ENCODE results near the gene C1RL. TPM values are rescaled to one million over a fixed set of nuclear protein-coding genes. Genes with fewer than 3 reads are reported as not detected.

C1RL gene
- total and polyA plus RNA-seq, 4 donors = 67.5 to 188 (median 124) TPM

DNA sequence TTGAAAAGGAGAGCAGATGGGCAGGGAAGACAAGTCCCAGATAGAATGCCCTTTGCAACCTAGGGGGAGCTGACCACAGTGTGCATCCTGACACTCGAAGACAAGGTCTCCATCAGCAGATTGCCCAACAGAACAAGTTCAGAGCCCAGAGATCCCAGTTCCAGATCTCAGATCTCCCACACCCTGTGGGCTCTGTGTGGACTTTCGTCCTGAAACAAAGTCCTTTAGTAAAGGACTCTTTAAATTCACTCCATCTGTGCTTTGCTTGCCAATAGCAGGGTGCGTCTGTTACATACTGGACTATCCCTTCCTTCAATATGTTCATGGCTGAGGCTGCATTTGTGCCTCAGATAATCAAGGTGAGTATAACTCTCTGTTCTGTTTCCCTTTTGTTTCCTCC is 8.7 kb upstream of the C1RL start:
- Histone ChIP-seq H3K27ac (ENCODE audit: low read depth in 1 of 2, low read length in 2 of 2) (no peak overlapping the region), H3K4me3 (ENCODE audit: low read depth in 1 of 3, low read length in 3 of 3) (no peak overlapping the region), H3K9ac (ENCODE audit: low read depth in 1 of 2, low read length in 2 of 2) (no peak overlapping the region), H3K36me3 (ENCODE audit: control insufficient read depth in 4 of 4, insufficient read depth in 3 of 4, low read depth in 1 of 4, low read length in 3 of 4) (peaks cover 0 to 3% (median 1%) of the 10 kb centered on the region in 4 donors), H3K4me1 (ENCODE audit: control insufficient read depth in 4 of 4, insufficient read depth in 4 of 4, low read length in 3 of 4) (peaks cover 10 to 54% (median 35%) of the 10 kb centered on the region in 4 donors), H3K27me3 (ENCODE audit: control insufficient read depth in 4 of 4, insufficient read depth in 4 of 4, low read length in 3 of 4) (no peaks in the 10 kb centered on the region), H3K9me3 (ENCODE audit: control insufficient read depth in 4 of 4, low read length in 3 of 4) (no peaks in the 10 kb centered on the region)
- WGBS = 37% methylated on average over 3 of the region's 3 CpGs
- TF ChIP-seq TAF1 (conservative IDR thresholded peaks at IDR 0.05) (no peak), RXRA (IDR thresholded peaks at IDR 0.05) (peak in 1 of 2 donors; percentile 37), HNF4G (IDR thresholded peaks at IDR 0.05) (peak; percentile 18), HNF4A (conservative IDR thresholded peaks at IDR 0.05) (peak; percentile 82 to 86)
- no peak for DNase-seq (ENCODE audit: low spot score)

GRCh38 chr12:7116916-7117315 is 7.9 kb upstream of the C1RL start:
- peaks cover 5 to 55% (median 37%) of the 10 kb centered on the region in 4 donors for H3K4me1 ChIP-seq (ENCODE audit: control insufficient read depth in 4 of 4, insufficient read depth in 4 of 4, low read length in 3 of 4)
- H3K9me3 ChIP-seq (ENCODE audit: control insufficient read depth in 4 of 4, low read length in 3 of 4) = no peaks in the 10 kb centered on the region
- no peak overlapping the region for H3K4me3 ChIP-seq (ENCODE audit: low read depth in 1 of 3, low read length in 3 of 3)
- no peak overlapping the region for H3K9ac ChIP-seq (ENCODE audit: low read depth in 1 of 2, low read length in 2 of 2)
- TF ChIP-seq, protein P1, sequence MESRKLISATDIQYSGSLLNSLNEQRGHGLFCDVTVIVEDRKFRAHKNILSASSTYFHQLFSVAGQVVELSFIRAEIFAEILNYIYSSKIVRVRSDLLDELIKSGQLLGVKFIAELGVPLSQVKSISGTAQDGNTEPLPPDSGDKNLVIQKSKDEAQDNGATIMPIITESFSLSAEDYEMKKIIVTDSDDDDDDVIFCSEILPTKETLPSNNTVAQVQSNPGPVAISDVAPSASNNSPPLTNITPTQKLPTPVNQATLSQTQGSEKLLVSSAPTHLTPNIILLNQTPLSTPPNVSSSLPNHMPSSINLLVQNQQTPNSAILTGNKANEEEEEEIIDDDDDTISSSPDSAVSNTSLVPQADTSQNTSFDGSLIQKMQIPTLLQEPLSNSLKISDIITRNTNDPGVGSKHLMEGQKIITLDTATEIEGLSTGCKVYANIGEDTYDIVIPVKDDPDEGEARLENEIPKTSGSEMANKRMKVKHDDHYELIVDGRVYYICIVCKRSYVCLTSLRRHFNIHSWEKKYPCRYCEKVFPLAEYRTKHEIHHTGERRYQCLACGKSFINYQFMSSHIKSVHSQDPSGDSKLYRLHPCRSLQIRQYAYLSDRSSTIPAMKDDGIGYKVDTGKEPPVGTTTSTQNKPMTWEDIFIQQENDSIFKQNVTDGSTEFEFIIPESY (IDR thresholded peaks at IDR 0.05) = no peak
- TF ChIP-seq REST (IDR thresholded peaks at IDR 0.05) (no peak), TAF1 (conservative IDR thresholded peaks at IDR 0.05) (no peak), YY1 (IDR thresholded peaks at IDR 0.05) (no peak), FOXA2 (IDR thresholded peaks at IDR 0.05) (no peak), HNF4G (IDR thresholded peaks at IDR 0.05) (no peak), FOXA1 (IDR thresholded peaks at IDR 0.05) (no peak), HNF4A (conservative IDR thresholded peaks at IDR 0.05) (no peak), NR2F2 (IDR thresholded peaks at IDR 0.05) (no peak), EGR1 (IDR thresholded peaks at IDR 0.05; ENCODE audit: low read depth in 2 of 2) (no peak)
- TF ChIP-seq, protein P2, sequence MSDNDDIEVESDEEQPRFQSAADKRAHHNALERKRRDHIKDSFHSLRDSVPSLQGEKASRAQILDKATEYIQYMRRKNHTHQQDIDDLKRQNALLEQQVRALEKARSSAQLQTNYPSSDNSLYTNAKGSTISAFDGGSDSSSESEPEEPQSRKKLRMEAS (IDR thresholded peaks at IDR 0.05) = no peak
- no peak overlapping the region for H3K27ac ChIP-seq (ENCODE audit: low read depth in 1 of 2, low read length in 2 of 2)
- WGBS = 94% methylated on average over 9 of the region's 9 CpGs
- peaks cover 0 to 3% (median 1%) of the 10 kb centered on the region in 4 donors for H3K36me3 ChIP-seq (ENCODE audit: control insufficient read depth in 4 of 4, insufficient read depth in 3 of 4, low read depth in 1 of 4, low read length in 3 of 4)
- H3K27me3 ChIP-seq (ENCODE audit: control insufficient read depth in 4 of 4, insufficient read depth in 4 of 4, low read length in 3 of 4) = no peaks in the 10 kb centered on the region
- no peak for DNase-seq (ENCODE audit: low spot score)

- Histone ChIP-seq H3K4me3 (ENCODE audit: low read depth in 1 of 3, low read length in 3 of 3) (no peak overlapping the region), H3K27me3 (ENCODE audit: control insufficient read depth in 4 of 4, insufficient read depth in 4 of 4, low read length in 3 of 4) (no peaks in the 10 kb centered on the region), H3K9me3 (ENCODE audit: control insufficient read depth in 4 of 4, low read length in 3 of 4) (no peaks in the 10 kb centered on the region), H3K9ac (ENCODE audit: low read depth in 1 of 2, low read length in 2 of 2) (no peak overlapping the region), H3K36me3 (ENCODE audit: control insufficient read depth in 4 of 4, insufficient read depth in 3 of 4, low read depth in 1 of 4, low read length in 3 of 4) (peaks cover 0 to 3% (median 1%) of the 10 kb centered on the region in 4 donors), H3K27ac (ENCODE audit: low read depth in 1 of 2, low read length in 2 of 2) (no peak overlapping the region), H3K4me1 (ENCODE audit: control insufficient read depth in 4 of 4, insufficient read depth in 4 of 4, low read length in 3 of 4) (peaks cover 2 to 51% (median 38%) of the 10 kb centered on the region in 4 donors)
- DNase-seq (ENCODE audit: low spot score) = no peak
- WGBS = 91% methylated on average over 3 of the region's 3 CpGs
- TF ChIP-seq FOXA1 (IDR thresholded peaks at IDR 0.05) = no peak
These were observed 7.2 kb upstream of the C1RL start for GRCh38 chr12:7116196-7116595.
